RWPE1 (cell line): ENCODE measurements around the gene XPR1.
A peak's percentile ranks its signal among the peaks of the same experiment; 100 is the strongest.

ENCODE experiments used
- CTCF ChIA-PET: fragments of 350-600 bp; sonication (Branson Sonifier 250); formaldehyde crosslinking; extraction: SDS; loops from one replicate; lab custom pipeline; 2021; lab: Yijun Ruan, JAX
- POLR2A ChIA-PET: fragments of 400-600 bp; formaldehyde crosslinking; extraction: SDS; loops from one replicate; lab custom pipeline; 2020; ENCODE audit warnings: antibody characterized with exemption; ENCODE audit not compliant: low non-redundant PET; lab: Yijun Ruan, JAX
- DNase-seq: peaks from one replicate; pipeline ENCODE4 v3.0.0; 2012; ENCODE audit warnings: low spot score
- H3K27ac ChIP-seq: fragments of 450-650 bp; 2 replicates; pipeline ENCODE4 v1.5.1; 2017
- CTCF ChIP-seq: fragments of 450-650 bp; conservative IDR thresholded peaks from 2 replicates; pipeline ENCODE4 v1.5.1; 2017; ENCODE audit warnings: low read depth, mild to moderate bottlenecking

Gene XPR1

GRCh38 chr1:180926164-180926981, 294.6 kb downstream of the XPR1 start:
- no peak for TF ChIP-seq CTCF
- POLR2A ChIA-PET: no interaction called here
- DNase-seq: no peak
- peak overlapping the region; percentile 27; the same call in 1 of the 2 replicates for H3K27ac ChIP-seq
- CTCF ChIA-PET: no interaction called here

- ChIA-PET CTCF (interaction anchor here (0.7 kb wide), 1 partner anchor 26 kb away, joined by 4 read pairs; no protein-coding TSS in a partner anchor), POLR2A (interaction anchor here (0.6 kb wide), 1 partner anchor 162 kb away, joined by 4 read pairs; no protein-coding TSS in a partner anchor)
- no peak for DNase-seq
- TF ChIP-seq CTCF: no peak
- no peak overlapping the region for H3K27ac ChIP-seq
Observed at GRCh38 chr1:180927348-180927747, 295.5 kb downstream of the XPR1 start.

GRCh38 chr1:180927841-180928240, 296.0 kb downstream of the XPR1 start:
- TF ChIP-seq CTCF: no peak
- no peak for DNase-seq
- H3K27ac ChIP-seq: no peak overlapping the region
- ChIA-PET CTCF (interaction anchor here (0.7 kb wide), 1 partner anchor 27 kb away, joined by 4 read pairs; no protein-coding TSS in a partner anchor), POLR2A (no interaction called here)

GRCh38 chr1:180928331-180929230, 296.8 kb downstream of the XPR1 start:
- POLR2A ChIA-PET: no interaction called here
- TF ChIP-seq CTCF: no peak
- no peak overlapping the region for H3K27ac ChIP-seq
- CTCF ChIA-PET: no interaction called here
- DNase-seq: no peak

GRCh38 chr1:180929389-180929788, 297.6 kb downstream of the XPR1 start:
- no peak for TF ChIP-seq CTCF
- H3K27ac ChIP-seq: no peak overlapping the region
- no peak for DNase-seq
- ChIA-PET POLR2A (no interaction called here), CTCF (no interaction called here)

GRCh38 chr1:180930687-180931086, 298.9 kb downstream of the XPR1 start:
- no peak for TF ChIP-seq CTCF
- H3K27ac ChIP-seq: no peak overlapping the region
- ChIA-PET POLR2A (no interaction called here), CTCF (no interaction called here)
- DNase-seq: no peak
